ENCODE data around the gene ELN. TPM values are rescaled to one million over a fixed set of nuclear protein-coding genes. Genes with fewer than 3 reads are reported as not detected.

Gene ELN
- total and polyA plus RNA-seq, 7 donors: 2.5 to 174 (median 33.2) TPM

DNA sequence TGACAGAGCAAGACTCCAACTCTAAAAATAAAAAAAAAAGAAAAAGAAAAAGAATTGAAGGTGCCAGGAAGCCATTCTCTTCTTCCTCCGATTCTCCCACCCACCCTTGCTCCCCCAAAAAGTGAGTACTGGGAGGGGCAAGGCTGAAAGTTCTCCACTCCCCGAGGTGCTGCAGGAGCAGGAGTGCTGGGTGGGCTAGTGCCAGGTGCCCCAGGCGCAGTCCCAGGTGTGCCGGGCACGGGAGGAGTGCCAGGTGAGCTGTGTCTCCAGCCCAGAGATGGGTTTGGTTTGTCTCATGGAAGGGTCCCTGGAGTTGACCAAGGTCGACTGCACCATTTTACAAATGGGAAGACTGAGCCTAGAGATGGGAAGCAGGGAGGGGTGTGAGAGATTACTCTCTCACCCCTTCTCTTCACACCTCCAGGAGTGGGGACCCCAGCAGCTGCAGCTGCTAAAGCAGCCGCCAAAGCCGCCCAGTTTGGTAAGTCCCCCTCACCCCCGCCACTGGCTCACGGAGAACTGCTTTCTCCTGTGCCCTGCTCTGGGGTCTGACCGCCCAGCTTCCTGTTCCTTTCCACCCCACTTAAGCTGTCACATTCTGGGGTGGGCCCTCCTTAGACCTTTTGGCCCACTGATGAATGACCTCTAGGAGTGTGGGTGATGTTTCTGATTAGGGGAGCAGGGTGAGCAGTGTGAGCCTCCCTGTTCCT, 29.4 kb downstream of the ELN start:
- intact Hi-C loops (cut with DNase I): no loop called here
- Histone ChIP-seq H3K4me1 (peaks cover 0 to 31% (median 29%) of the 10 kb centered on the region in 4 donors), H3K4me3 (no peak overlapping the region), H3K27me3 (no peaks in the 10 kb centered on the region), H3K9me3 (no peaks in the 10 kb centered on the region), H3K36me3 (peaks cover 0 to 60% (median 26%) of the 10 kb centered on the region in 4 donors), H3K27ac (peak overlapping the region in 1 of 4 donors; percentile 34)
- 76 to 77% methylated on average over 11 of the region's 11 CpGs for WGBS, 2 donors
- TF ChIP-seq EP300 (IDR thresholded peaks at IDR 0.05) (no peak), POLR2AphosphoS5 (IDR thresholded peaks at IDR 0.05) (no peak), POLR2A (IDR thresholded peaks at IDR 0.05) (no peak)
- TF ChIP-seq, protein P1, sequence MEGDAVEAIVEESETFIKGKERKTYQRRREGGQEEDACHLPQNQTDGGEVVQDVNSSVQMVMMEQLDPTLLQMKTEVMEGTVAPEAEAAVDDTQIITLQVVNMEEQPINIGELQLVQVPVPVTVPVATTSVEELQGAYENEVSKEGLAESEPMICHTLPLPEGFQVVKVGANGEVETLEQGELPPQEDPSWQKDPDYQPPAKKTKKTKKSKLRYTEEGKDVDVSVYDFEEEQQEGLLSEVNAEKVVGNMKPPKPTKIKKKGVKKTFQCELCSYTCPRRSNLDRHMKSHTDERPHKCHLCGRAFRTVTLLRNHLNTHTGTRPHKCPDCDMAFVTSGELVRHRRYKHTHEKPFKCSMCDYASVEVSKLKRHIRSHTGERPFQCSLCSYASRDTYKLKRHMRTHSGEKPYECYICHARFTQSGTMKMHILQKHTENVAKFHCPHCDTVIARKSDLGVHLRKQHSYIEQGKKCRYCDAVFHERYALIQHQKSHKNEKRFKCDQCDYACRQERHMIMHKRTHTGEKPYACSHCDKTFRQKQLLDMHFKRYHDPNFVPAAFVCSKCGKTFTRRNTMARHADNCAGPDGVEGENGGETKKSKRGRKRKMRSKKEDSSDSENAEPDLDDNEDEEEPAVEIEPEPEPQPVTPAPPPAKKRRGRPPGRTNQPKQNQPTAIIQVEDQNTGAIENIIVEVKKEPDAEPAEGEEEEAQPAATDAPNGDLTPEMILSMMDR (IDR thresholded peaks at IDR 0.05): no peak
- no peak for DNase-seq

DNA sequence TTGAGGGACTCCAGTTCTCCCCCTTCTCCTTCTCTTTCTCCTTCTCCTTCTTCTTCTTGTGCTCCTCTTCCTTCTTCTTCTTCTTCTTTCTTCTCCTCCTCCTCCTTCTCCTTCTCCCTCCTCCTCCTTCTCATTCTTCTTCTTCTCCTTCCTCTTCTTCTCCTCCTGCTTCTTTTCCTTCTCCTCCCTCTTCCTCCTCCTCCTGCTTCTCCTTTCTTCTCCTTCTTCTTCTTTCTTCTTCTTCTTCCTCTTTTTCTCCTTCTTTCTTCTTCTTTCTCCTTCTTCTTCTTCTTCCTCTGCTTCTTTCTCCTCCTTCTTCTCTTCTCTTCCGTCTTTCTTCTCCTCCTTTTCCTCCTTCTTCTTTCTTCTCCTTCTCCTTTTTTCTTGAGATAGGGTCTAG, 30.0 kb downstream of the ELN start:
- WGBS, 2 donors: 86 to 91% methylated on average over 1 of the region's 1 CpG
- Histone ChIP-seq H3K4me1 (peaks cover 0 to 37% (median 33%) of the 10 kb centered on the region in 4 donors), H3K27me3 (no peaks in the 10 kb centered on the region), H3K9me3 (no peaks in the 10 kb centered on the region), H3K4me3 (no peak overlapping the region), H3K36me3 (peaks cover 0 to 60% (median 24%) of the 10 kb centered on the region in 4 donors), H3K27ac (no peak overlapping the region)
- intact Hi-C loops (cut with DNase I): loop anchor here (2.0 kb wide), 1 partner anchor 15 kb away; no protein-coding TSS in a partner anchor
- no peak for TF ChIP-seq POLR2A (IDR thresholded peaks at IDR 0.05)
- TF ChIP-seq, protein P1 (IDR thresholded peaks at IDR 0.05): no peak
- TF ChIP-seq EP300 (IDR thresholded peaks at IDR 0.05): no peak
- TF ChIP-seq POLR2AphosphoS5 (IDR thresholded peaks at IDR 0.05): no peak
- no peak for DNase-seq

DNA sequence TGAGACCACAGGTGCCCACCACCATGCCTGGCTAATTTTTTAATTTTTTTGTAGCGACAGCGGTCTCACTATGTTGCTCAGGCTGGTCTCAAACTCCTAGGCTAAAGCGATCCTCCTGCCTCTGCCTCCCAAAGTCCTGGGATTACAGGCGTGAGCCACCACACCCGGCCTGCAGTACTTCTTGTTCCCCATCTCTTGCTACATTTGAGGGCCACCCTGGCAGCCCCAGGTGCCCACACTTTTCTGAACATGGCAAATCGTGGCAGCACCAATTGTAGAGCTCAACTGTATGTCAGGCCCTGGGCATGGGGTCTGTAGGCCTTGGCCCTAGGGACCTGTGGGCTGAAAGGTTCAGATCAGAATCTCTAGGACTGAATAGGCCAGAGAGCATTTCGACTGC, 30.5 kb downstream of the ELN start:
- no peak for DNase-seq
- TF ChIP-seq POLR2A (IDR thresholded peaks at IDR 0.05): no peak
- TF ChIP-seq, protein P1 (IDR thresholded peaks at IDR 0.05): no peak
- no peak for TF ChIP-seq EP300 (IDR thresholded peaks at IDR 0.05)
- TF ChIP-seq POLR2AphosphoS5 (IDR thresholded peaks at IDR 0.05): no peak
- Histone ChIP-seq H3K27ac (no peak overlapping the region), H3K36me3 (peaks cover 0 to 60% (median 21%) of the 10 kb centered on the region in 4 donors), H3K4me3 (no peak overlapping the region), H3K27me3 (no peaks in the 10 kb centered on the region), H3K9me3 (no peaks in the 10 kb centered on the region), H3K4me1 (peaks cover 0 to 37% (median 33%) of the 10 kb centered on the region in 4 donors)
- 89% methylated on average over 7 of the region's 7 CpGs for WGBS, 2 donors
- intact Hi-C loops (cut with DNase I): loop anchor here (2.0 kb wide), 1 partner anchor 16 kb away; no protein-coding TSS in a partner anchor

DNA sequence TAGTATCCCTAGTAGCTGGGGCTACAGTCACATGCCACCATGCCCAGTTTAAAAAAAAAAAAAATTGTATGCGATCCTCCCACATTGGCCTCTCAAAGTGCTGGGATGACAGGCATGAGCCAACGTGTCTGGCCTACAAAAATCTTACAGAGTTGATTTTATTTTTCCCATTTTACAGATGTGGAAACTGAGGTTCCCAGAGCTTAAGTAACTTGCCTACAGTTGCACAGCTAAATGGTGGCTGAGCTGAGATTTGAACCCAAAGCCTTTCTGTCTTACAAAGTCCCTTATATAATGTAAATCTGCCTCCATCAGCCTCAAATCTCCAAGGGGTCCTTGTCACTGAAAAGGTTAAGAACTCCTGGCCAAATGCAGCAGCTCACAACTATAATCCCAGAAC, 31.1 kb downstream of the ELN start:
- Histone ChIP-seq H3K9me3 (no peaks in the 10 kb centered on the region), H3K4me3 (no peak overlapping the region), H3K27ac (peak overlapping the region; percentile 85 to 93 (median 90)), H3K27me3 (no peaks in the 10 kb centered on the region), H3K4me1 (peaks cover 0 to 37% (median 33%) of the 10 kb centered on the region in 4 donors), H3K36me3 (peaks cover 0 to 59% (median 19%) of the 10 kb centered on the region in 4 donors)
- 78 to 91% methylated on average over 2 of the region's 2 CpGs for WGBS, 2 donors
- no peak for DNase-seq
- intact Hi-C loops (cut with DNase I): loop anchor here (2.0 kb wide), 1 partner anchor 16 kb away; no protein-coding TSS in a partner anchor
- no peak for TF ChIP-seq POLR2A (IDR thresholded peaks at IDR 0.05)
- TF ChIP-seq EP300 (IDR thresholded peaks at IDR 0.05): no peak
- no peak for TF ChIP-seq POLR2AphosphoS5 (IDR thresholded peaks at IDR 0.05)
- TF ChIP-seq, protein P1 (IDR thresholded peaks at IDR 0.05): no peak
